Tibial nerve (tissue), 4 donors: Measurements from ENCODE around the gene DMD. TPM values are rescaled to one million over a fixed set of nuclear protein-coding genes. Genes with fewer than 3 reads are reported as not detected.
"Not testable (repeated sequence)": the region's sequence is repeated elsewhere in the genome, so short reads cannot be mapped to it uniquely, and the experiment has no call there.

Experiments used
- DNase-seq, 2 donors: peaks; one replicate each; pipeline ENCODE4 v3.0.0-alpha.2; 2019; ENCODE audit warnings: low spot score in 2 of 2
- H3K27ac ChIP-seq, 4 donors: fragments of 200-600 bp; sonication (generic) in 3 of 4; one replicate each; pipeline ENCODE4 v1.5.1; 2017 to 2019; ENCODE audit warnings: mild to moderate bottlenecking in 1 of 4
- H3K27me3 ChIP-seq, 2 donors: fragments of 200-600 bp; sonication (generic) in 1 of 2; one replicate each; pipeline versions ENCODE4 v1.5.1 to v1.6.0; 2017 to 2019
- H3K36me3 ChIP-seq, 3 donors: fragments of 200-600 bp; sonication (generic); one replicate each; pipeline ENCODE4 v1.5.1; 2018 to 2019
- H3K4me1 ChIP-seq, 4 donors: fragments of 200-600 bp; sonication (generic) in 3 of 4; one replicate each; pipeline ENCODE4 v1.5.1; 2017 to 2019
- H3K4me3 ChIP-seq, 4 donors: fragments of 200-600 bp; sonication (generic) in 3 of 4; one replicate each; pipeline ENCODE4 v1.5.1; 2017 to 2019; ENCODE audit warnings: mild to moderate bottlenecking in 1 of 4, moderate library complexity in 1 of 4
- H3K9me3 ChIP-seq, 4 donors: fragments of 200-600 bp; sonication (generic) in 3 of 4; one replicate each; pipeline ENCODE4 v1.5.1; 2017 to 2019
- CTCF ChIP-seq, 5 experiments: fragments of 200-600 bp in 3 of 5; fragments of 450-650 bp in 2 of 5; sonication (generic) in 3 of 5; IDR thresholded peaks; one replicate each; pipeline ENCODE4 v1.5.1; 2016 to 2019; ENCODE audit warnings: antibody characterized with exemption in 5 of 5, mild to moderate bottlenecking in 3 of 5, moderate library complexity in 2 of 5
- EP300 ChIP-seq, 2 donors: sonication (generic); formaldehyde crosslinking; IDR thresholded peaks; one replicate each; pipeline ENCODE4 v1.6.1; 2017; ENCODE audit warnings: antibody characterized with exemption in 2 of 2, mild to moderate bottlenecking in 1 of 2
- POLR2A ChIP-seq, 2 donors: fragments of 450-650 bp; IDR thresholded peaks; one replicate each; pipeline ENCODE4 v1.6.1; 2017; ENCODE audit warnings: antibody characterized with exemption in 2 of 2, mild to moderate bottlenecking in 2 of 2, moderate library complexity in 2 of 2
- WGBS, 2 donors: methylation state at CpG; one replicate each; pipeline ENCODE4 v1.1.5; 2018; 5-methylcytosine and 5-hydroxymethylcytosine counted together
- total RNA-seq, 4 donors: library from RNA; depleted of rRNA; stranded (reverse); fragments of >200 nt; gene quantifications; one replicate each; pipeline ENCODE4 v1.1.0, GENCODE V29; 2016

DMD gene
- total RNA-seq, 4 donors from 2014 or later = 156 to 345 (median 245) TPM

DNA sequence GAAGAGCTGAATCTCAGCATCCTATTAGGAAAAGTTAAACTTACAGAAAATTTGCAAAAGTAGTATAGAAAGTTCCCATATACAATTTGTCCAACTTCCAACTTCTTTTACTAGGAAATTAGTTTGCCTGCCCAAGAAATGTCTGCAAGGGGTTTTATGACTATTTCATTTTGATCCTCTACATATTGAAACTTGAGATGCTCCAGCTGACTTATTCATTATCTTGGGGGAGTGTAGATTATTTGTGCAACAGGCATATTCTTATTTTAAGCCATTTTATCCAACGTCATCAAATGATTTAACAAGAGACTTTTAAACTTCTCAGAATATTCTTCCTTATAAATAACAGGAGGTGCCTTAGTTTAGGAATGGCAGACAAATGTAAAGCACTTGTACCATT, 1822.4 kb downstream of the DMD start:
- Histone ChIP-seq H3K9me3 (no peaks in the 10 kb centered on the region), H3K27ac (no peak overlapping the region), H3K27me3 (no peaks in the 10 kb centered on the region), H3K36me3 (no peaks in the 10 kb centered on the region), H3K4me1 (no peaks in the 10 kb centered on the region), H3K4me3 (no peak overlapping the region)
- WGBS, 2 donors = 58 to 74% methylated on average over 1 of the region's 1 CpG
- TF ChIP-seq EP300 (IDR thresholded peaks at IDR 0.05) = no peak
- TF ChIP-seq POLR2A (IDR thresholded peaks at IDR 0.05) = no peak
- TF ChIP-seq CTCF (IDR thresholded peaks at IDR 0.05) = no peak
- no peak for DNase-seq

GRCh38 chrX:31384471-31384870, 1826.9 kb downstream of the DMD start:
- H3K4me1 ChIP-seq = no peaks in the 10 kb centered on the region
- DNase-seq = no peak
- no peak overlapping the region for H3K27ac ChIP-seq
- no peaks in the 10 kb centered on the region for H3K36me3 ChIP-seq
- H3K27me3 ChIP-seq = no peaks in the 10 kb centered on the region
- H3K9me3 ChIP-seq = no peaks in the 10 kb centered on the region
- TF ChIP-seq POLR2A (IDR thresholded peaks at IDR 0.05) (no peak), EP300 (IDR thresholded peaks at IDR 0.05) (no peak), CTCF (IDR thresholded peaks at IDR 0.05) (no peak)
- no peak overlapping the region for H3K4me3 ChIP-seq
- WGBS, 2 donors = 50 to 60% methylated on average over 1 of the region's 1 CpG

- Histone ChIP-seq H3K36me3 (no peaks in the 10 kb centered on the region), H3K4me1 (no peaks in the 10 kb centered on the region), H3K27ac (no peak overlapping the region), H3K9me3 (no peaks in the 10 kb centered on the region), H3K4me3 (no peak overlapping the region), H3K27me3 (no peaks in the 10 kb centered on the region)
- TF ChIP-seq EP300 (IDR thresholded peaks at IDR 0.05) (no peak), POLR2A (IDR thresholded peaks at IDR 0.05) (no peak), CTCF (IDR thresholded peaks at IDR 0.05) (no peak)
- WGBS, 2 donors = 92 to 98% methylated on average over 8 of the region's 8 CpGs
- no peak for DNase-seq
These were observed 1827.4 kb downstream of the DMD start for GRCh38 chrX:31383991-31384390.

GRCh38 chrX:31378973-31379372, 1832.4 kb downstream of the DMD start:
- 84 to 85% methylated on average over 6 of the region's 6 CpGs for whole genome bisulfite sequencing, 2 donors
- H3K4me3 ChIP-seq, H3K9me3 ChIP-seq, H3K27ac ChIP-seq, H3K36me3 ChIP-seq, H3K27me3 ChIP-seq, H3K4me1 ChIP-seq, DNase-seq: not testable (repeated sequence)

GRCh38 chrX:31377821-31378220, 1833.5 kb downstream of the DMD start:
- not testable (repeated sequence) for H3K9me3 ChIP-seq, H3K4me1 ChIP-seq, H3K27ac ChIP-seq, H3K4me3 ChIP-seq, DNase-seq, H3K27me3 ChIP-seq, H3K36me3 ChIP-seq
- whole genome bisulfite sequencing, 2 donors = 83 to 91% methylated on average over 8 of the region's 8 CpGs

DNA sequence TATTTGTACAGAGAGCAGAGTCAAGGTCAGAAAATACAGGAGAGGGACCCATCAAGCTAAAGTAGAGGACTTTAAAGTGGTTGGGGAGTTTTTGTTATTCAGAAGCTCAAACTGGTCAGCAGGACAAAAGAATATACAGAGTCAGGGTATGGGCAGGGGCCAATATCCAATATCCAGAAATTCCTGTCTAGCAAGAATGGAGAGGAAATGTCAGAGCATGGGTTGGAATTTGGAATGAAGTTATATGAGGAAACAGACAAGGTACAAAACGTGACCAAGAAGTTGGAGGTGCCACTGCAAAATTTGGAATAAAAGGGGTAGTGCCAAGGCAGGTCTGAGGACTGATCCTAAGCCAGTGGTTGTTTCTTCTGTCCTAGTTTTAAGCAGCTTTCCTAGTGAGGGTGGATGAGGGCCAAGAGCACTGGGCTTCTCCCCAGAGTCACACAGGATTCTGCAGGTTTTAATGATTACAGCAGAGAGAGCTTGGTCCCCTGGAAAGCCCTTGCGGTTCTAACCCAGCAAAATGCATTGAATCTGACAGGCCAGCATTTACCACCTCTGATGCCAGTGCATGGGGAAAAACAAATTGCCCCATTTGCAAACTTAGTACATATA, 1834.8 kb downstream of the DMD start:
- H3K36me3 ChIP-seq = no peaks in the 10 kb centered on the region
- WGBS, 2 donors = 21 to 51% methylated on average over 2 of the region's 2 CpGs
- no peak for TF ChIP-seq EP300 (IDR thresholded peaks at IDR 0.05)
- no peak for TF ChIP-seq CTCF (IDR thresholded peaks at IDR 0.05)
- TF ChIP-seq POLR2A (IDR thresholded peaks at IDR 0.05) = no peak
- H3K4me1 ChIP-seq = peaks cover 0 to 3% (median 0%) of the 10 kb centered on the region in 4 donors
- H3K27ac ChIP-seq = no peak overlapping the region
- H3K4me3 ChIP-seq = no peak overlapping the region
- no peaks in the 10 kb centered on the region for H3K9me3 ChIP-seq
- no peak for DNase-seq
- no peaks in the 10 kb centered on the region for H3K27me3 ChIP-seq
